HG02678 (cell line): ENCODE measurements around the gene PRKCA.

Source experiments
- ATAC-seq: cut with Tn5 transposase; IDR thresholded peaks from one replicate; pipeline ENCODE4 v1.9.1; 2021; ENCODE audit warnings: mild to moderate bottlenecking, moderate library complexity; ENCODE audit not compliant: unreplicated experiment

PRKCA gene

DNA sequence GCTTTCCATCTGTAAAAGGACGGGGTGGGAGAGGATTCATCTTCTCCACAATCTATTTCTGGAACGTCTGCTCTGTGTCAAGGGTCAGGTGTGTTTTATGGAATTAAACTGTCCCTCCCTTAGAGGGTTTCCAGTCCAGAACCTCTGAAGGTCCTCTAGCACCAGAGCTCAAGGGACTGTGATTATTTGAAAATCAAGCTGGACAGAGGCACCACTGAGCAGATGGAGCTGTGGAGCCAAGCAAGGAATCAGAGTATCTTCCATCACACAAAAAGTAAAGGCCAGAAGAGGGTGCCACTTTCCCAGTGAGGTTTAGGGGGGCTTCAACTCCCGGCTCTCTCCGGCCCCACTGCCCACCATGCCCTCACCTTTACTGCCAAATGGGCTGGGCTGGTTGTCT is 539.3 kb downstream of the PRKCA start:
- ATAC-seq: no peak

DNA sequence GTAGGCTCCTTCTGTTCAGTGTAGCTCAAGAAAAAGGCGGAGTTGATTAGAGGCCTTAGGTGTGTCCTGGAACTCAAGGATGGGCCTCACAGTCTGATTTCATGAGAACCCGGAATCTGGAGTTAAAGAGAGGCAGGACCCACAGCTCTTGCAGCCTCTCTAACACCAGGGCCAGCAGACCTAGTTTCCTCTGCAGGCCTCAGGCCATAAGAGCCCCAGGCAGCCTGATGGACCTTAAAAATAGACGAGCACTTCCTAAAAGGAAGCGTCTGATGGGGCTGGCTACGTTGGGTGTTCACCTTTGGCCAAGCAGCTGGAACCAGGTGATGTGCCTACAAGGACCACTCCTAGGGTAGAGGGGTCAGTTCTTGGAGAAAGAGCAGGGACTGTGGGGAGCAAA is 540.1 kb downstream of the PRKCA start:
- ATAC-seq: no peak

GRCh38 chr17:66842959-66843358 is 540.5 kb downstream of the PRKCA start:
- no peak for ATAC-seq

- no peak for ATAC-seq
Observed at GRCh38 chr17:66843627-66844026, 541.2 kb downstream of the PRKCA start.

- no peak for ATAC-seq
Observed at GRCh38 chr17:66847704-66848103, 545.3 kb downstream of the PRKCA start.

- no peak for ATAC-seq
Observed at GRCh38 chr17:66848496-66848895, 546.1 kb downstream of the PRKCA start.

DNA sequence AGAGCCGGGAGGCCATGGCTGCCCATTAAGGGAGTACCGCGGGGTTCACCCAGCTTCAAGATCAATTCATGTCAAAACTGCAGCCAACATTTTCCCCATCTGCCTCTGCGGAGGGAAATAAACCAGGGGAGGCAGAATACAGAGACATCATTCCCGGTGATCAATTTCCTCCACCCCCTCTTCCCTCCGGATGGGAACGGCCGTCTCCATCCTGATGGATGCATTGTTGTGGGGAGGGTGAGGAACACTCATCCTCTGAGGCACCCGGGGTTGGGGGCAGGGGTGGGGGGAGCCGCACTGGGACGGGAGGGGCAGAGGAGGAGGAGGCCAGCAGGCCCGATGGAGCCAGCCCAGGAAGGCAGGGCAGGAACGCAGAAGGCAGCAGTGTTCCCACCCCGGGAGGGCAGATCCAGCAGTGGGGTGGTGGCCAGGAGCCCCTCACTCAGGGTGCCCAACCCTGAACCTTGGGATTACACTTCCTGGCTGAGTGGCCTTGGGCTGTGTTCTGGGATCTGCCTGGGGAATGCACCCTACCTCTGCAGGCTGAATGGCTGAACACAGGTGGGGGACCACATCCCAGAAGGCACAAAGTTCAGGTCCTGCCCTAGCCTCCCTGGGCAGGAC is 546.7 kb downstream of the PRKCA start:
- no peak for ATAC-seq

- no peak for ATAC-seq
Observed at GRCh38 chr17:66849851-66850580, 547.6 kb downstream of the PRKCA start.

- no peak for ATAC-seq
Observed at GRCh38 chr17:66850692-66851091, 548.3 kb downstream of the PRKCA start.

DNA sequence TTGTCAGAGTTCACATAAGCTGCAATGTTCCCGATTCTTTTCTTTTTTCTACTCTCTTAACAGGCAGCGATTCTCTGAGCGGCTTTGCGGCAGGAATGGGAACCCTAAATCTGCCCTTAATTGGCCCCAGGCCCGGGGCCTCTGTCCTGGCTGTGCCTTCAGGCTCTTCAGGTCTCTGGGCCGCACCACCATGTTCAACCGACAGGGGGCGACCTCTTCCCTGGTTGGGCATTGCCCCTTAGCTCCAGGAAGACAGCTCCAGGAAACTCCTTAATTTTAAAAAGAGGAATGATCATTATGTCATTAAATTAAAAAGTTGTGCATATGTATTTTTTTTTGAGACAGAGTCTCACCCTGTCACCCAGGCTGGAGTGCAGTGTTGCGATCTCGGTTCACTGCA is 552.8 kb downstream of the PRKCA start:
- no peak for ATAC-seq

DNA sequence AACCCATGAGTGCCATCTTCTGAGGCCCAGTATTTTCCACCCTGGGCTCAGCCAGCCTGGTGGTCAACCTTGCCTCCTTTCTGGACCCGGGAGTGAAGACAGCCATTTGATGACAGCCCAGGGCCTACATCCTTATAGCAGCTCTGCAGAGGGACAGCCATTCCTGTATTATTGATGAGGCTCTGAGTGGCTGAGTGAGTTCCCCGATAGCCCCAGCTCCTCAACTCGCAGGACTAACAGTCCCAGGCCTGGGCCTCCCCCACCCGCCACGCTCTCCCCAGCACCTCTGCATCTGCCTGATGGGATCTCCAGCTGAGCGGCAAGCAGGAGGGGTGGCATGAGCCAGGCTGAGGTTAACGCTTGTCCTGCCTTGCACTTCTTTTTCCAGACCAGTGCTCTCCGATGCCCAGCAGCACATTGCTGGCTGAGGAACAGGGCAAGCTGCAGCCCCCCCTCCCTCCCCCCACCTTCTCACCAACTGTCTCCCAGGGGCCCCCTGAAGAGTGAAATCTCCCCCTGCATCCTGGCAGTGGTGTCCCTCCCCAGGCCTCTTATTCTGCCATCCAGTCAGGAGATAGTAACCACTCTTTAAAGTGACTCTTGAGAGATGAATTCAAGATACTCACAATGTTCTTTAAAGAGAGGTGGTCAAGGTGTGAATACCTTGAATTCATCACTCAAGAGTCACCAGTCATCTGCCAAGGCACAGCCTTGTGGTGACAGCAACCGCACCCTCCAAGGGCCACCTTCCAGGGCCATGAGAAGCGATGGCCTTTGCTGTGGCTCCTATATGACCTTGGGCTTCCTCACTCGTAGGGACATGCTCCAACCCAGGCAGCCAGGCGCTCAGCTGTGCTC is 556.0 kb downstream of the PRKCA start:
- no peak for ATAC-seq

DNA sequence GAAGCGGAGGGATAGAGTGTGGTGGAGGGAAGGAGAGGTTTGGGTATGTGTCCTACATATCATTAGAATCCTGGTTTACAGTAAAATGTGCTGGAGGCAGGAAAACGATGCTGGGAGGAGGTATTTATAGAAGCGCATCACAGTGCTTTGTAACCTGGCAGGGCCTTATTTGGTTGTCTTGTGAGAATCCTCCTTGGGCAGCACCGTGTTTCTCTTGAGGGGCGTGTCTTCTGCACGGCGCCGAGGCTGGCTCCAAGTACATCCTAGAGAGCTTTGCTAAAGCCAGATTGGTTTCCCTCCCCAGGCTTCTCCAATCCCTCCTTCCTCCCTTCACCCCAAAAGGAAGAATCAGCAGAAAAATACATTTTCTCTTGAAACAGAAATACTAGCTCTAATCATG is 556.9 kb downstream of the PRKCA start:
- no peak for ATAC-seq

GRCh38 chr17:66860204-66860603 is 557.8 kb downstream of the PRKCA start:
- ATAC-seq: no peak
